Measurements from ENCODE around the gene FAM240A.
"Not testable (repeated sequence)": the region's sequence is repeated elsewhere in the genome, so short reads cannot be mapped to it uniquely, and the experiment has no call there.

The FAM240A gene

DNA sequence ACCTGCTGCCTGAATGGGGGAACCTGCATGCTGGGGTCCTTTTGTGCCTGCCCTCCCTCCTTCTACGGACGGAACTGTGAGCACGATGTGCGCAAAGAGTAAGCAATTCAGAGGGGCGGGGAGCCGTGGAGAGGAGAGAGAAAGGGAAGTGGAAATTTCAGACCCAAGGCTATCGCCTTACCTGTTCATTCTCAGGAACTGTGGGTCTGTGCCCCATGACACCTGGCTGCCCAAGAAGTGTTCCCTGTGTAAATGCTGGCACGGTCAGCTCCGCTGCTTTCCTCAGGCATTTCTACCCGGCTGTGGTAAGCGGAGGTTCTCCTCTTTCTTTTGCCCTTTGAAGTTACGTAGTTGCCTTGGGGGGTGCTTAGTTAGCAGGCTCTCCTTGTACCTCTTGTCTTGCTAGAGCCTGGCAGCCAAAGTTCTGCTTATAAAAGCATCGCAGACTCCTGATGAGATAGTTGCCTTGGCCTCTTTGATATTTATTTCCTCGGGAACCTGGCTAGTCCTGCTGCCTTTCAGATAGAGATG, 32.5 kb upstream of the FAM240A start:
- TF ChIP-seq, protein P1, sequence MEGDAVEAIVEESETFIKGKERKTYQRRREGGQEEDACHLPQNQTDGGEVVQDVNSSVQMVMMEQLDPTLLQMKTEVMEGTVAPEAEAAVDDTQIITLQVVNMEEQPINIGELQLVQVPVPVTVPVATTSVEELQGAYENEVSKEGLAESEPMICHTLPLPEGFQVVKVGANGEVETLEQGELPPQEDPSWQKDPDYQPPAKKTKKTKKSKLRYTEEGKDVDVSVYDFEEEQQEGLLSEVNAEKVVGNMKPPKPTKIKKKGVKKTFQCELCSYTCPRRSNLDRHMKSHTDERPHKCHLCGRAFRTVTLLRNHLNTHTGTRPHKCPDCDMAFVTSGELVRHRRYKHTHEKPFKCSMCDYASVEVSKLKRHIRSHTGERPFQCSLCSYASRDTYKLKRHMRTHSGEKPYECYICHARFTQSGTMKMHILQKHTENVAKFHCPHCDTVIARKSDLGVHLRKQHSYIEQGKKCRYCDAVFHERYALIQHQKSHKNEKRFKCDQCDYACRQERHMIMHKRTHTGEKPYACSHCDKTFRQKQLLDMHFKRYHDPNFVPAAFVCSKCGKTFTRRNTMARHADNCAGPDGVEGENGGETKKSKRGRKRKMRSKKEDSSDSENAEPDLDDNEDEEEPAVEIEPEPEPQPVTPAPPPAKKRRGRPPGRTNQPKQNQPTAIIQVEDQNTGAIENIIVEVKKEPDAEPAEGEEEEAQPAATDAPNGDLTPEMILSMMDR (IDR thresholded peaks at IDR 0.05; ENCODE audit: low read depth, low read length) = no peak

DNA sequence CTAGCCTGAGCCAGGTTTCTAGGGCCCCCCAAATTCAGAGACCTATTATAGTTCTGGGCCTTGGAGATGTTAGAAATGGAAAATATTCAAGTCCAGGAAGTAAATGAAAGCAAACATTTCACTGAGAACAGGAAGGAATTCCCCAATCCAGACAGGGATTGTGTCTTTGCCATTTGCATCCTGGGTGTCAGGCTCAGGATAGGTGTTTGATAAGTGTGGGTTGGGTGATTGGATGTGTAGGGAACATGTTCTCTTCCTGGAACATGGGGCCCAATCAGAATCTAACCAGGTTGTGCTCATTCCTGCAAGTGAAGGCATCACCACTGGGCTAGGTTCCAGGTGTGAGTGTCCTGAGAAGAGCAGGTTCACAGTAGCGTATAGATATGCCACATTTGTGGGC, 31.6 kb upstream of the FAM240A start:
- H3K4me3 ChIP-seq (ENCODE audit: low read depth, low read length) = no peak overlapping the region
- TF ChIP-seq, protein P1 (IDR thresholded peaks at IDR 0.05; ENCODE audit: low read depth, low read length) = no peak

More for the DNA sequence above, 32.5 kb upstream of the FAM240A start:
- no peak overlapping the region for H3K4me3 ChIP-seq (ENCODE audit: low read depth, low read length)

DNA sequence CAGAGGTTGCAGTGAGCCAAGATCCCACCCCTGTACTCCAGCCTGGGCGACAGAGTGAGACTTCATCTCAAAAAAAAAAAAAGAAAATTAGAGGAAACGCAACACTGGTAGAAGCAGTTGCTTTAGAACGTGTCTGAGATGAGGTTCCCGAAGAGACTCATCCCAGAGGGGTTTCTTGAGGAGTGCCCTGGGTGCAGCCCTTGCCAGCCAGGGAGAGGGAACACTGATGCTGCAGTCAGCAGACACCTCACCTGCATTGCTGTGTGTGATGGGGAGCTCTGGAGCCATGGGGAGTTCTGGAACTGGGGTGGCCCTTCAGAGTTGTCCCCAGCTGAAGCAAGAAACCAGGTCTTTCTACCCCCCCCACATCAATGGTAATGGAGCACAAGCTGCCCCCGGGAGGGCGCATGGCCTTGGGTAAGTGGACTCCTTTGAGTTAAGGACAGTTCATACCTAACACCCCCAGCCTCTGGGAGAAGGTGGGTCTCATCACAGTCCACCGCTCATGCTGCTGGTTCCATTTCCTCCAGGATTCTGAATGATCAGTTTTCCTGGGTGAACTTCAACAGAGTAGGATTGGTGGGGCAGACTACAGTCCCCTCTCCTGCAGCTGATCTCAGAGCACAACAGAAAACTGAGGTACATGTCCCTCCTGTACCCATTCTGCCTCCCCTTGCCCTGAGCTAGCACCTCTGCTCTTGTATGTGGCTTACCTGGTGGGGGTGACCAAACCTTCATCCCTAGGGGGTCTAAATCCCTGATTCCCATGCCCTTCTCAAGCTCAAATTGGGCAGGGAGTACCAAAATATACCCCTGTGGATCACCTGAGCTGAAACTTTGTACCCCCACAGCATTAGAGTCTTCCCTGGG, 27.5 kb upstream of the FAM240A start:
- TF ChIP-seq, protein P1 (IDR thresholded peaks at IDR 0.05; ENCODE audit: low read depth, low read length) = no peak
- H3K4me3 ChIP-seq (ENCODE audit: low read depth, low read length) = no peak overlapping the region

DNA sequence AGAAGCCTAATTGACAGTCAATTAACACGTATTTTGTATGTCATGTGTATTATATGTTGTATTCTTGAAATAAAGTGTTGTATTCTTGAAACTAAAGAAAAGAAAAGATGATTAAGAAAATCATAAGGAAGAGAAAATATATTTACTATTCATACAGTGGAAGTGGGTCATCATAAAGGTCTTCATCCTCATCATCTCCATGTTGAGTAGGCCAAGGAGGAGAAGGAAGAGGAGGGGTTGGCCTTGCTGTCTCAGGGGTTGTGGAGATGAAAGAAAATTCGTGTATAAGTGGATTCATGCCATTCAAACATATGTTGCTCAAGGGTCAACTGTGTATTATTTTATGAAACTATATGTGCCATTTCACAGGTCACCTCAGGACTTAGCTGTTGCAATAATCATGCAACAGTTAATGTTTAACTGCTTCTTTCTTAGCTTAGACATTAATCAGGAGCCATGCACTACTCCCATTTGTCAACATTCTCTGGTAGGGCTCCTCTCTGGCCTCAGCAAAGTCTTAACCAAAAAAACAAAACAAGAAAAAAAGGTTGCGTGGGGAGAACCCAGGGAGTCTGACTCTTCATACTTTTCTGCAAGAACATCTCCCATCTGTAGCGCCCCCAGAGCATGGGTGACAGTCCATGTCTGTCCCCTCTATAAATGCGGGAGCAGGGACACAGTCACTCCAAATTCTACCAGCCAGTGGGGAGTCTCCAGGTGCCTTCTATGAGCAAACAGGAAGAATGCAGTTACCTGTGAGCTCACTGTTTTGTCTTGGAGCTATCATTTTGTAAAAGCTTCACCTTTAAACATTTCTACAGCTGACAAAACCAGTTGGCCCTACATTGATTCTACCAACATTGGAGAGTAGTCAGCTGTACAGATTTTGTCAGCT, 26.3 kb upstream of the FAM240A start:
- no peak overlapping the region for H3K4me3 ChIP-seq (ENCODE audit: low read depth, low read length)
- TF ChIP-seq, protein P1 (IDR thresholded peaks at IDR 0.05; ENCODE audit: low read depth, low read length) = no peak

DNA sequence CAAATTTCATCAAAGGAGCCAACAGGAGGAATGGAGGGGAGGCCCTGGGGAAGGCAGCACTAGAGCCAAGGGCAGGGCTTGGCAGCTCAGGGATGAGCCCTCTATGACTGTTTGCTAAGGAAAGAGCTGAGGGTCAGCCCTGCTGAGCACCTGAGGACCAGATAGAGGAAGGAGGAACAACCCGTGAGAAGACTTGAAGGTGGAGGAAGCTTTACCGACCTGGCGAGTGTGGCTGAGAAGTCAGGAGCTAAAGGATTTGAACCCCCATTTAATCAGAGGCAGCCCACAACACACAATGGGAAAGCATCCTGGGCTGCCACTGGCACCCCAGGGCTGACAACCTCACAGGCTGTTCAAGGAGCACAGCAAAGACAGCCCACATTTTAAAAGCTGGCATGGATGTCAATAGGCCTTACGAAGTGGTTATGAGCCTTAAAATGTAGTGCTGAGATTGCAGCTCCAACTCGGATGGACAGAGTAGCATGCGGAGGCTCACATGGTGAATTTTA, 25.5 kb upstream of the FAM240A start:
- H3K4me3 ChIP-seq (ENCODE audit: low read depth, low read length) = no peak overlapping the region
- TF ChIP-seq, protein P1 (IDR thresholded peaks at IDR 0.05; ENCODE audit: low read depth, low read length) = no peak

DNA sequence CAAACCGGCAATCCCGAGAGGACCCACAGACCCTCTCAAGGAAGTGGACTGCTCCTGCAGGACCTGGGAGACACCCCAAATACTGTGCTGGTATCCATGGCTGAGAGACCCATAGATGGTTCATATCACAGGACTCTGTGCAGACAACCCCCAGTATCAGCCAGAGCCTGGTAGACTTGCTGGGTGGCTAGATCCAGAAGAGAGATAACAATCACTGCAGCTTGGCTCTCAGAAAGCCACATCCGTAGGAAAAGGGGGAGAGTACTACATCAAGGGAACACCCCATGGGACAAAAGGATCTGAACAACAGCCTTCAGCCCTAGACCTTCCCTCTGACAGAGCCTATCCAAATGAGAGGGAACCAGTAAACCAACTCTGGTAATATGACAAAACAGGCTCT, 25.1 kb upstream of the FAM240A start:
- not testable (repeated sequence) for H3K4me3 ChIP-seq (ENCODE audit: low read depth, low read length)

DNA sequence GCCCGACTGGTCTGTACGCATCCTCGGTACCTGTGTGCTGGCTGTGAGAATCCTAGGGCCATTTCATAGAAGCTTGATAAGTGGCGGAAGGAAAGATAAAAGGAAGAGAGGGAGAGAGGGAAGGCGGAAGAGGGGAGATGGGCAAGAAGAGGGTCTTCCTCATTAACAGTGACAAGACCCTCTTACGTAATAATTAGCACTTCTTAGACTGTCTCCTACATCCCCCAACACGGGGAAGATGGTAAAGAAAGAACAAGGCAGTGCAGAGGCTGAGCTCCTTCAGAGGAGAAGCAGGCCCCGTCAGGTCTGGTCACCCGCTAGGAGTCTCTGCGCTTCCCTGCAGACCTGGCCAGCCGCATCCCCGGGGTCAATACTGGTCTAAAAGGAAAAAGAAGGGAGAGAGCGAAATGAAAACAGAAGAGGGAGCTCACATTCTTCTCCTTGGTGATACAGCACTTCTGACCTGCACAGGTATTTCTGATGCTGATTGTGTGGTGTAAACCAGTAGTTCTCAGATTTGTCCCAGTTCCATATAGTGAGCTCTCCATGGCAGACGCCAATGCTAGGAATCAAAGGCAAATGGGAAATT, 19.0 kb upstream of the FAM240A start:
- TF ChIP-seq, protein P1 (IDR thresholded peaks at IDR 0.05; ENCODE audit: low read depth, low read length) = no peak

More for the DNA sequence above, 19.0 kb upstream of the FAM240A start:
- no peak overlapping the region for H3K4me3 ChIP-seq (ENCODE audit: low read depth, low read length)

Data from WI38 (cell line).